B cell (primary cell): Measurements from ENCODE around the gene ZEB2.

Source experiments
- CTCF ChIP-seq: fragments of 200-600 bp; IDR thresholded peaks from one replicate; pipeline ENCODE4 v1.8.0; 2022; ENCODE audit warnings: antibody characterized with exemption, mild to moderate bottlenecking
- EZH2 ChIP-seq: IDR thresholded peaks from 2 replicates; pipeline ENCODE4 v1.6.1; 2012; ENCODE audit warnings: borderline replicate concordance, low read depth, mild to moderate bottlenecking, moderate library complexity, low read length; ENCODE audit not compliant: insufficient read depth, poor library complexity, severe bottlenecking

GRCh38 chr2:144409241-144409640 is 110.7 kb downstream of the ZEB2 start:
- TF ChIP-seq CTCF, result no peak
- no peak for TF ChIP-seq EZH2
